Nephron (organoid): ENCODE results near the gene TMEM135.
"Not testable (repeated sequence)": the region's sequence is repeated elsewhere in the genome, so short reads cannot be mapped to it uniquely, and the experiment has no call there.

Experiments used
- H3K27ac Mint-ChIP-seq, 3 experiments: 2 replicates each; pipeline ENCODE4 v1.8.0; 2020; ENCODE audit warnings: mixed read lengths in 3 of 3, mild to moderate bottlenecking in 2 of 3, moderate library complexity in 1 of 3
- H3K27me3 Mint-ChIP-seq: 2 replicates; pipeline ENCODE4 v1.8.0; 2021; ENCODE audit warnings: low read depth, mild to moderate bottlenecking, moderate library complexity, mixed read lengths
- H3K36me3 Mint-ChIP-seq: 2 replicates; pipeline ENCODE4 v1.8.0; 2020; ENCODE audit warnings: low read depth, mixed read lengths
- H3K4me1 Mint-ChIP-seq: 2 replicates; pipeline ENCODE4 v1.8.0; 2020; ENCODE audit warnings: mixed read lengths
- H3K4me3 Mint-ChIP-seq, 3 experiments: 2 replicates each; pipeline ENCODE4 v1.8.0; 2020; ENCODE audit warnings: mild to moderate bottlenecking in 3 of 3, mixed read lengths in 3 of 3, moderate library complexity in 2 of 3
- H3K9me3 Mint-ChIP-seq: 2 replicates; pipeline ENCODE4 v1.8.0; 2020; ENCODE audit warnings: mixed read lengths
- TF ChIP-seq, protein P1 (sequence below), 3 experiments: fragments of 200-600 bp; sonication (generic); IDR thresholded peaks; one replicate each; pipeline ENCODE4 v1.5.0; 2021; ENCODE audit warnings: antibody characterized with exemption in 3 of 3; ENCODE audit not compliant: unreplicated experiment in 3 of 3

TMEM135 gene

GRCh38 chr11:87143641-87144040 lies 105.9 kb downstream of the TMEM135 start:
- TF ChIP-seq, protein P1, sequence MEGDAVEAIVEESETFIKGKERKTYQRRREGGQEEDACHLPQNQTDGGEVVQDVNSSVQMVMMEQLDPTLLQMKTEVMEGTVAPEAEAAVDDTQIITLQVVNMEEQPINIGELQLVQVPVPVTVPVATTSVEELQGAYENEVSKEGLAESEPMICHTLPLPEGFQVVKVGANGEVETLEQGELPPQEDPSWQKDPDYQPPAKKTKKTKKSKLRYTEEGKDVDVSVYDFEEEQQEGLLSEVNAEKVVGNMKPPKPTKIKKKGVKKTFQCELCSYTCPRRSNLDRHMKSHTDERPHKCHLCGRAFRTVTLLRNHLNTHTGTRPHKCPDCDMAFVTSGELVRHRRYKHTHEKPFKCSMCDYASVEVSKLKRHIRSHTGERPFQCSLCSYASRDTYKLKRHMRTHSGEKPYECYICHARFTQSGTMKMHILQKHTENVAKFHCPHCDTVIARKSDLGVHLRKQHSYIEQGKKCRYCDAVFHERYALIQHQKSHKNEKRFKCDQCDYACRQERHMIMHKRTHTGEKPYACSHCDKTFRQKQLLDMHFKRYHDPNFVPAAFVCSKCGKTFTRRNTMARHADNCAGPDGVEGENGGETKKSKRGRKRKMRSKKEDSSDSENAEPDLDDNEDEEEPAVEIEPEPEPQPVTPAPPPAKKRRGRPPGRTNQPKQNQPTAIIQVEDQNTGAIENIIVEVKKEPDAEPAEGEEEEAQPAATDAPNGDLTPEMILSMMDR (IDR thresholded peaks at IDR 0.05; ENCODE audit: unreplicated experiment in 3 of 3) = no peak
- H3K4me1 Mint-ChIP-seq = peaks cover 7% of the 10 kb centered on the region
- no peak overlapping the region for H3K27ac Mint-ChIP-seq
- H3K36me3 Mint-ChIP-seq = peaks cover 23% of the 10 kb centered on the region
- peaks cover 20% of the 10 kb centered on the region for H3K9me3 Mint-ChIP-seq
- no peaks in the 10 kb centered on the region for H3K27me3 Mint-ChIP-seq
- H3K4me3 Mint-ChIP-seq = no peak overlapping the region

DNA sequence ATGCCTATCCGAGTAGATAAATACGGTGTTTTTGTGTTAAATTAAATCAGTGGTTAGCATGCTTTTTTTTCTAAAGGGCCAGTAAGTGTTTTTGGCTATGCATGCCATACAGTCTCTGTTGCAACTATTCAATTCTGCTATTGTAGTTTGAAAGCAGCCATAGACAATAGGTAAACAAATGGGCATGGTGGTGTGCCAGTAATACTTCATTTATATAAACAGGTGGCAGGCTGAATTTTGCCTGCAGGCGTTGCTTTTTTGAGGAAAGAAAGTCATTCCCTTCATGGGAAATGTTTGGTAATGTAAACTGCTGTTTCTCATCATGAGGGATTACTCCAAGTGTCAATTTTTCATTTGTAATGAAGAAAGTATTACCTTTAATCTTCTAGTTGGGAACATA lies 106.5 kb downstream of the TMEM135 start:
- no peak overlapping the region for H3K4me3 Mint-ChIP-seq
- no peak overlapping the region for H3K27ac Mint-ChIP-seq
- H3K36me3 Mint-ChIP-seq = peaks cover 17% of the 10 kb centered on the region
- peaks cover 15% of the 10 kb centered on the region for H3K9me3 Mint-ChIP-seq
- TF ChIP-seq, protein P1 (IDR thresholded peaks at IDR 0.05; ENCODE audit: unreplicated experiment in 3 of 3) = no peak
- peaks cover 7% of the 10 kb centered on the region for H3K4me1 Mint-ChIP-seq
- H3K27me3 Mint-ChIP-seq = no peaks in the 10 kb centered on the region

DNA sequence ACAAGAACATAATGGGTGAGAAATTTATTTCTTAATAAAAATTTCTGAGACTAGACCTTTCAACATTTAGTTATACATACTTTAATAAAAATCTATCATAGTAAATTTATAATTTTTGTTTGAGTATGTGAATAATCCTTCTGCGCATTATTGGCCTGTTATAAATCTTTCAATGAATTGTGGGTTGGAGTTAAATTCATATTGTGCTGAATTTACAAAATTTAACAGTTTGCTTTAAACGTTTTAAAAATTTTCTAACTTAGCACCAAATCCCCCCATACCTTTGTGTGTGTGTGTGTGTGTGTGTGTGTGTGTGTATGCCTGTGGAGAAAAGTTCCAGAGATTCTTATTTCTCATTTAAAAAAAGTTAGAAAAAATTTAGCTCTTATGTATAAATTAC lies 111.0 kb downstream of the TMEM135 start:
- no peak overlapping the region for H3K4me3 Mint-ChIP-seq
- peaks cover 7% of the 10 kb centered on the region for H3K9me3 Mint-ChIP-seq
- peaks cover 7% of the 10 kb centered on the region for H3K4me1 Mint-ChIP-seq
- H3K27me3 Mint-ChIP-seq = no peaks in the 10 kb centered on the region
- H3K36me3 Mint-ChIP-seq = no peaks in the 10 kb centered on the region
- TF ChIP-seq, protein P1 (IDR thresholded peaks at IDR 0.05; ENCODE audit: unreplicated experiment in 3 of 3) = no peak
- H3K27ac Mint-ChIP-seq = peak overlapping the region in 1 of 3 experiments; percentile 38

GRCh38 chr11:87149782-87150181 lies 112.0 kb downstream of the TMEM135 start:
- not testable (repeated sequence) for H3K4me3 Mint-ChIP-seq

GRCh38 chr11:87150936-87151335 lies 113.2 kb downstream of the TMEM135 start:
- Mint-ChIP-seq H3K4me3 (no peak overlapping the region), H3K27me3 (no peaks in the 10 kb centered on the region), H3K27ac (no peak overlapping the region), H3K4me1 (peaks cover 7% of the 10 kb centered on the region), H3K9me3 (peaks cover 7% of the 10 kb centered on the region), H3K36me3 (peaks cover 3% of the 10 kb centered on the region)
- TF ChIP-seq, protein P1 (IDR thresholded peaks at IDR 0.05; ENCODE audit: unreplicated experiment in 3 of 3) = no peak

More at GRCh38 chr11:87149782-87150181, 112.0 kb downstream of the TMEM135 start:
- not testable (repeated sequence) for H3K9me3 Mint-ChIP-seq, H3K27me3 Mint-ChIP-seq, H3K36me3 Mint-ChIP-seq, H3K4me1 Mint-ChIP-seq
- peak overlapping the region in 1 of 3 experiments; percentile 12 for H3K27ac Mint-ChIP-seq

GRCh38 chr11:87154246-87154645 lies 116.5 kb downstream of the TMEM135 start:
- no peaks in the 10 kb centered on the region for H3K4me1 Mint-ChIP-seq
- H3K27me3 Mint-ChIP-seq = no peaks in the 10 kb centered on the region
- no peak overlapping the region for H3K27ac Mint-ChIP-seq
- TF ChIP-seq, protein P1 (IDR thresholded peaks at IDR 0.05; ENCODE audit: unreplicated experiment in 3 of 3) = no peak
- peaks cover 7% of the 10 kb centered on the region for H3K9me3 Mint-ChIP-seq
- H3K4me3 Mint-ChIP-seq = no peak overlapping the region
- H3K36me3 Mint-ChIP-seq = peaks cover 3% of the 10 kb centered on the region
